HepG2 (cell line): ENCODE results near the gene HOTAIR. TPM values are rescaled to one million over a fixed set of nuclear protein-coding genes. Genes with fewer than 3 reads are reported as not detected.

ENCODE experiments used
- BORCS8-MEF2B ChIP-seq: sonication (generic); formaldehyde crosslinking; IDR thresholded peaks from 2 replicates; pipeline ENCODE4 v1.8.0; 2022; ENCODE audit warnings: mild to moderate bottlenecking, missing genetic modification reagents
- EZH2 ChIP-seq: conservative IDR thresholded peaks from 2 replicates; pipeline ENCODE4 v1.6.1; 2012; ENCODE audit warnings: mild to moderate bottlenecking, low read depth, low read length, moderate library complexity
- HNF1B ChIP-seq: sonication (generic); formaldehyde crosslinking; IDR thresholded peaks from 2 replicates; pipeline ENCODE4 v1.5.1; 2020; ENCODE audit warnings: mild to moderate bottlenecking, moderate library complexity, missing genetic modification reagents
- MTF1 ChIP-seq: sonication (generic); formaldehyde crosslinking; IDR thresholded peaks from 2 replicates; pipeline ENCODE4 v1.5.0; 2020; ENCODE audit warnings: missing genetic modification reagents
- PRDM4 ChIP-seq: sonication (generic); formaldehyde crosslinking; IDR thresholded peaks from 2 replicates; pipeline ENCODE4 v1.9.0; 2021; ENCODE audit warnings: missing genetic modification reagents, borderline replicate concordance
- RNF2 ChIP-seq: fragments of 450-650 bp; conservative IDR thresholded peaks from 2 replicates; pipeline ENCODE4 v1.6.1; 2016; ENCODE audit warnings: low read depth
- SPEN ChIP-seq: sonication (generic); formaldehyde crosslinking; IDR thresholded peaks from 2 replicates; pipeline ENCODE4 v1.5.1; 2020; ENCODE audit warnings: low read depth, mild to moderate bottlenecking, missing genetic modification reagents
- ZBTB33 ChIP-seq: sonication (generic); formaldehyde crosslinking; IDR thresholded peaks from 2 replicates; pipeline ENCODE4 v1.4.0; 2020; ENCODE audit warnings: missing genetic modification reagents
- ZFAT ChIP-seq: sonication (generic); formaldehyde crosslinking; conservative IDR thresholded peaks from 2 replicates; pipeline ENCODE4 v1.8.1; 2023; ENCODE audit warnings: missing genetic modification reagents, inconsistent platforms
- ZFY ChIP-seq: sonication (generic); formaldehyde crosslinking; IDR thresholded peaks from 2 replicates; pipeline ENCODE4 v1.4.0; 2020; ENCODE audit warnings: missing genetic modification reagents
- ZNF282 ChIP-seq: fragments of 450-650 bp; IDR thresholded peaks from 2 replicates; pipeline ENCODE4 v1.6.1; 2018; ENCODE audit not compliant: partially characterized antibody
- ZNF564 ChIP-seq: sonication (generic); formaldehyde crosslinking; IDR thresholded peaks from 2 replicates; pipeline ENCODE4 v1.8.1; 2023; ENCODE audit warnings: mild to moderate bottlenecking, missing genetic modification reagents
- ZSCAN9 ChIP-seq: IDR thresholded peaks from 2 replicates; pipeline ENCODE4 v1.6.1; 2016; ENCODE audit warnings: borderline replicate concordance
- polyA plus RNA-seq, 8 experiments: library from polyadenylated mRNA; depleted of rRNA in 3 of 8; stranded (reverse) in 7 of 8; unstranded in 1 of 8; fragments of >200 nt; fragmentation: Illumina TruSeq in 4 of 8; extraction: Trizol in 4 of 8; gene quantifications; 2 replicates each; pipeline versions ENCODE4 v1.2.1 to v1.2.3, GENCODE V29; 2011 to 2016; ENCODE audit warnings: low read depth in 4 of 8, missing spikeins in 1 of 8, mixed read lengths in 1 of 8; ENCODE audit not compliant: insufficient read depth in 1 of 8
- total RNA-seq, 5 experiments: library from RNA; depleted of rRNA; stranded (reverse); fragments of >200 nt; fragmentation: Illumina TruSeq; extraction: Trizol; gene quantifications; 2 replicates each; pipeline ENCODE4 v1.2.3, GENCODE V29; 2016; ENCODE audit warnings: low read depth in 1 of 5
- TF ChIP-seq, protein P1 (sequence below): sonication (generic); formaldehyde crosslinking; IDR thresholded peaks from 2 replicates; pipeline ENCODE4 v1.4.0; 2020; ENCODE audit warnings: missing genetic modification reagents, borderline replicate concordance
- TF ChIP-seq, protein P2 (sequence below): sonication (generic); formaldehyde crosslinking; IDR thresholded peaks from 2 replicates; pipeline ENCODE4 v1.4.0; 2020; ENCODE audit warnings: missing genetic modification reagents
- TF ChIP-seq, protein P3 (sequence below): sonication (generic); formaldehyde crosslinking; IDR thresholded peaks from 2 replicates; pipeline ENCODE4 v1.4.0; 2020; ENCODE audit warnings: missing genetic modification reagents

The HOTAIR gene
- total and polyA plus RNA-seq, 2 of the 13 experiments (the other 11 are each of a cell fraction or from before 2014, with no cell fraction given): not detected

DNA sequence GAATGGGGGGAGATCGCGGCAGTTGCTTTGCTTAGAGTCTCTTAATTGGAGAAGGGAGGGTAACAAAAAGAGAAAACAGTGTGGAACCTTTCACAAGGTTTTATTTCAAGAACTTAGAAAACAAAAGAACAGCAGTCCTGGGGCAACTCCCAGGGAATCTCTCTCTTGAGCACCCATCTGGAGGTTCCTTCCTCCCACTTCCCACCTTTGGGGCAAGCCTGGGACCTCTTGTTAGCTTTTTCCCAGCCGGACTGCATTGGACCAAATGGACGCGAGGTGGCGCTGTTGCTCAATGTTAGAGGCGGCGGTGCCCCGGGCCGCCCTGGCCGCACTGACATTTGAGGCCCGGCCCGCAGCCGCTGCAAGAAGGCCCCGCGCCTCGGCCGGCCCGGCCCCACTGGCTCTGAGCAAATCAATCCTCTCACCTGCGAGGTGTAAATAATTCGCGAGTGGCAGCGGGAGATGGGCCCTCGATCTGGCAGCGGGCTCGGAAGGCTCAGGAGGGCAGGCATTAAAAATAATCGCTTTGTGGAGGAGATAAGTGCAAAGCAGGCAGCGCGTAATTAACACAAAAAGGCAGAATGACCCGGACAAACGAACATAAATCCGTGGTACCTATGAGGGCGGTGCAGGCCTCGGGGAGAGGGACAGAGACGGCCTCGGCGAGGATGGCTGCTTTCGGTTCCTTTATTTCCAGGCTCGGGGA, 31.3 kb upstream of the HOTAIR start (continued):
- TF ChIP-seq HNF1B (peak; percentile 48; the same call in 1 of the 2 replicates), ZNF282 (no peak), SPEN (CRISPR knock-in tag) (peak; percentile 49; the same call in 1 of the 2 replicates), ZNF564 (no peak), ZSCAN9 (CRISPR knock-in tag) (no peak), ZBTB33 (0 out of 2 replicates have a peak, but pooled peaks have one; percentile 20), ZFY (CRISPR knock-in tag) (peak; percentile 68), BORCS8-MEF2B (no peak), RNF2 (peak; percentile 97), EZH2 (peak; percentile 72; the same call in 1 of the 2 replicates), PRDM4 (CRISPR knock-in tag) (no peak), ZFAT (no peak), MTF1 (CRISPR knock-in tag) (no peak)
- TF ChIP-seq, protein P1, sequence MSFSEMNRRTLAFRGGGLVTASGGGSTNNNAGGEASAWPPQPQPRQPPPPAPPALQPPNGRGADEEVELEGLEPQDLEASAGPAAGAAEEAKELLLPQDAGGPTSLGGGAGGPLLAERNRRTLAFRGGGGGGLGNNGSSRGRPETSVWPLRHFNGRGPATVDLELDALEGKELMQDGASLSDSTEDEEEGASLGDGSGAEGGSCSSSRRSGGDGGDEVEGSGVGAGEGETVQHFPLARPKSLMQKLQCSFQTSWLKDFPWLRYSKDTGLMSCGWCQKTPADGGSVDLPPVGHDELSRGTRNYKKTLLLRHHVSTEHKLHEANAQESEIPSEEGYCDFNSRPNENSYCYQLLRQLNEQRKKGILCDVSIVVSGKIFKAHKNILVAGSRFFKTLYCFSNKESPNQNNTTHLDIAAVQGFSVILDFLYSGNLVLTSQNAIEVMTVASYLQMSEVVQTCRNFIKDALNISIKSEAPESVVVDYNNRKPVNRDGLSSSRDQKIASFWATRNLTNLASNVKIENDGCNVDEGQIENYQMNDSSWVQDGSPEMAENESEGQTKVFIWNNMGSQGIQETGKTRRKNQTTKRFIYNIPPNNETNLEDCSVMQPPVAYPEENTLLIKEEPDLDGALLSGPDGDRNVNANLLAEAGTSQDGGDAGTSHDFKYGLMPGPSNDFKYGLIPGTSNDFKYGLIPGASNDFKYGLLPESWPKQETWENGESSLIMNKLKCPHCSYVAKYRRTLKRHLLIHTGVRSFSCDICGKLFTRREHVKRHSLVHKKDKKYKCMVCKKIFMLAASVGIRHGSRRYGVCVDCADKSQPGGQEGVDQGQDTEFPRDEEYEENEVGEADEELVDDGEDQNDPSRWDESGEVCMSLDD (CRISPR knock-in tag): no peak
- TF ChIP-seq, protein P2, sequence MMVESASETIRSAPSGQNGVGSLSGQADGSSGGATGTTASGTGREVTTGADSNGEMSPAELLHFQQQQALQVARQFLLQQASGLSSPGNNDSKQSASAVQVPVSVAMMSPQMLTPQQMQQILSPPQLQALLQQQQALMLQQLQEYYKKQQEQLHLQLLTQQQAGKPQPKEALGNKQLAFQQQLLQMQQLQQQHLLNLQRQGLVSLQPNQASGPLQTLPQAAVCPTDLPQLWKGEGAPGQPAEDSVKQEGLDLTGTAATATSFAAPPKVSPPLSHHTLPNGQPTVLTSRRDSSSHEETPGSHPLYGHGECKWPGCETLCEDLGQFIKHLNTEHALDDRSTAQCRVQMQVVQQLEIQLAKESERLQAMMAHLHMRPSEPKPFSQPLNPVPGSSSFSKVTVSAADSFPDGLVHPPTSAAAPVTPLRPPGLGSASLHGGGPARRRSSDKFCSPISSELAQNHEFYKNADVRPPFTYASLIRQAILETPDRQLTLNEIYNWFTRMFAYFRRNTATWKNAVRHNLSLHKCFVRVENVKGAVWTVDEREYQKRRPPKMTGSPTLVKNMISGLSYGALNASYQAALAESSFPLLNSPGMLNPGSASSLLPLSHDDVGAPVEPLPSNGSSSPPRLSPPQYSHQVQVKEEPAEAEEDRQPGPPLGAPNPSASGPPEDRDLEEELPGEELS (CRISPR knock-in tag): 0 out of 2 replicates have a peak, but pooled peaks have one; percentile 10
- TF ChIP-seq, protein P3, sequence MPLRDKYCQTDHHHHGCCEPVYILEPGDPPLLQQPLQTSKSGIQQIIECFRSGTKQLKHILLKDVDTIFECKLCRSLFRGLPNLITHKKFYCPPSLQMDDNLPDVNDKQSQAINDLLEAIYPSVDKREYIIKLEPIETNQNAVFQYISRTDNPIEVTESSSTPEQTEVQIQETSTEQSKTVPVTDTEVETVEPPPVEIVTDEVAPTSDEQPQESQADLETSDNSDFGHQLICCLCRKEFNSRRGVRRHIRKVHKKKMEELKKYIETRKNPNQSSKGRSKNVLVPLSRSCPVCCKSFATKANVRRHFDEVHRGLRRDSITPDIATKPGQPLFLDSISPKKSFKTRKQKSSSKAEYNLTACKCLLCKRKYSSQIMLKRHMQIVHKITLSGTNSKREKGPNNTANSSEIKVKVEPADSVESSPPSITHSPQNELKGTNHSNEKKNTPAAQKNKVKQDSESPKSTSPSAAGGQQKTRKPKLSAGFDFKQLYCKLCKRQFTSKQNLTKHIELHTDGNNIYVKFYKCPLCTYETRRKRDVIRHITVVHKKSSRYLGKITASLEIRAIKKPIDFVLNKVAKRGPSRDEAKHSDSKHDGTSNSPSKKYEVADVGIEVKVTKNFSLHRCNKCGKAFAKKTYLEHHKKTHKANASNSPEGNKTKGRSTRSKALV (CRISPR knock-in tag): peak; percentile 76
